IMR-90 (cell line): ENCODE results near the gene PARD3.

Experiments
- CEBPB ChIP-seq: IDR thresholded peaks from 2 replicates; pipeline ENCODE4 v1.6.1; 2012; ENCODE audit warnings: low read depth, low read length, improper control_type of control experiment
- CHD1 ChIP-seq: IDR thresholded peaks from 2 replicates; pipeline ENCODE4 v1.6.1; 2012; ENCODE audit warnings: low read depth, low read length, improper control_type of control experiment
- CTCF ChIP-seq: conservative IDR thresholded peaks from 2 replicates; pipeline ENCODE4 v1.5.1; 2012; ENCODE audit warnings: mild to moderate bottlenecking, low read depth, low read length, improper control_type of control experiment
- ELK1 ChIP-seq: fragments of 150-350 bp; IDR thresholded peaks from 2 replicates; pipeline ENCODE4 v1.6.1; 2016; ENCODE audit warnings: low read depth, mild to moderate bottlenecking, low read length, moderate library complexity, borderline replicate concordance
- FOS ChIP-seq: fragments of 150-350 bp; IDR thresholded peaks from 2 replicates; pipeline ENCODE4 v1.6.1; 2016; ENCODE audit warnings: low read depth, low read length
- MAFK ChIP-seq: IDR thresholded peaks from 2 replicates; pipeline ENCODE4 v1.6.1; 2012; ENCODE audit warnings: low read depth, low read length, improper control_type of control experiment
- MAZ ChIP-seq: IDR thresholded peaks from 2 replicates; pipeline ENCODE4 v1.6.1; 2012; ENCODE audit warnings: low read depth, mild to moderate bottlenecking, low read length, improper control_type of control experiment, moderate library complexity, borderline replicate concordance
- MXI1 ChIP-seq: IDR thresholded peaks from 2 replicates; pipeline ENCODE4 v1.6.1; 2012; ENCODE audit warnings: low read depth, mild to moderate bottlenecking, low read length, moderate library complexity, borderline replicate concordance
- POLR2A ChIP-seq: IDR thresholded peaks from 2 replicates; pipeline ENCODE4 v1.6.1; 2012; ENCODE audit warnings: mild to moderate bottlenecking, low read depth, low read length
- RCOR1 ChIP-seq: IDR thresholded peaks from 2 replicates; pipeline ENCODE4 v1.6.1; 2012; ENCODE audit warnings: mild to moderate bottlenecking, low read length, improper control_type of control experiment; ENCODE audit not compliant: insufficient replicate concordance
- RFX5 ChIP-seq: IDR thresholded peaks from 2 replicates; pipeline ENCODE4 v1.8.0; 2012; ENCODE audit warnings: low read depth, mild to moderate bottlenecking, low read length, moderate library complexity
- SMC3 ChIP-seq: fragments of 150-350 bp; IDR thresholded peaks from 2 replicates; pipeline ENCODE4 v1.6.1; 2016; ENCODE audit warnings: low read depth, mild to moderate bottlenecking, antibody characterized with exemption, low read length, moderate library complexity
- USF2 ChIP-seq: fragments of 150-350 bp; IDR thresholded peaks from 2 replicates; pipeline ENCODE4 v1.6.1; 2017; ENCODE audit warnings: mild to moderate bottlenecking, antibody characterized with exemption, low read length, low read depth

- TF ChIP-seq POLR2A (no peak), CTCF (no peak), MAZ (no peak), CEBPB (no peak), USF2 (no peak), MXI1 (no peak), RCOR1 (no peak), SMC3 (no peak), MAFK (no peak), ELK1 (no peak), RFX5 (no peak), FOS (no peak), CHD1 (no peak)
These were observed 309.8 kb downstream of the PARD3 start for GRCh38 chr10:34505338-34505737.
